Aorta (tissue), 5 donors: Measurements from ENCODE around the gene DIAPH1. TPM values are rescaled to one million over a fixed set of nuclear protein-coding genes. Genes with fewer than 3 reads are reported as not detected.

Experiments used
- ATAC-seq: fragments of 200-7000 bp; cut with Tn5 transposase; one replicate; pipeline ENCODE4 v1.9.1; 2022; ENCODE audit warnings: moderate library complexity; ENCODE audit not compliant: low FRiP score
- DNase-seq, 2 donors: peaks; one replicate each; pipeline ENCODE4 v3.0.0-alpha.2; 2020
- H3K27ac ChIP-seq, 2 donors: one replicate each; pipeline ENCODE4 v1.5.1; 2013; ENCODE audit warnings: low read length in 2 of 2, mild to moderate bottlenecking in 2 of 2, moderate library complexity in 2 of 2, control low read depth in 1 of 2, inconsistent platforms in 1 of 2, low read depth in 1 of 2
- H3K27me3 ChIP-seq, 2 donors: one replicate each; pipeline ENCODE4 v1.6.1; 2013; ENCODE audit warnings: control low read depth in 1 of 2, low read length in 1 of 2, mild to moderate bottlenecking in 1 of 2, moderate library complexity in 1 of 2; ENCODE audit not compliant: insufficient read depth in 2 of 2, control insufficient read depth in 1 of 2
- H3K36me3 ChIP-seq, 2 donors: one replicate each; pipeline ENCODE4 v1.6.1; 2013; ENCODE audit warnings: control low read depth in 1 of 2, low read length in 1 of 2, mild to moderate bottlenecking in 1 of 2; ENCODE audit not compliant: insufficient read depth in 2 of 2, control insufficient read depth in 1 of 2
- H3K4me1 ChIP-seq, 2 donors: one replicate each; pipeline ENCODE4 v1.6.1; 2013; ENCODE audit warnings: low read length in 2 of 2, control low read depth in 1 of 2, mild to moderate bottlenecking in 1 of 2, moderate library complexity in 1 of 2; ENCODE audit not compliant: insufficient read depth in 2 of 2, control insufficient read depth in 1 of 2
- H3K4me3 ChIP-seq, 2 donors: one replicate each; pipeline ENCODE4 v1.5.1; 2013; ENCODE audit warnings: low read length in 2 of 2, control low read depth in 1 of 2, mild to moderate bottlenecking in 1 of 2
- H3K9me3 ChIP-seq: one replicate; pipeline ENCODE4 v1.6.1; 2013; ENCODE audit warnings: mild to moderate bottlenecking, low read length; ENCODE audit not compliant: control insufficient read depth
- WGBS, 2 donors: extraction: QIAGEN DNeasy Blood & Tissue Kit; methylation state at CpG; one replicate each; pipeline ENCODE4 v1.1.7; 2013; 5-methylcytosine and 5-hydroxymethylcytosine counted together
- intact Hi-C, 2 donors: fragments of 100-400 bp; cut with DNase I; formaldehyde crosslinking; loops; one replicate each; pipeline versions ENCODE4 v1.14.2 to v1.15.0; 2022
- polyA plus RNA-seq, 2 donors: library from polyadenylated mRNA; stranded (reverse); fragments of 200-250 nt; gene quantifications; one replicate each; pipeline ENCODE4 v1.2.3, GENCODE V29; 2013
- total RNA-seq, 2 donors: library from RNA; stranded (reverse); fragmentation: NEBNext Ultra II Directional; extraction: Animal tissue kit (Norgen Biotek cat#: 25700); gene quantifications; one replicate each; pipeline ENCODE4 v1.2.1, GENCODE V29; 2021
- donor health status: healthy with polysubstance abuse.
- donor health status: Bipolar disorder and iron deficiency.
- donor health status: DM: no; HTN: no; CAD: no.
- donor health status: DM: no; HTN: no; CAD: no.
- donor health status: DM: yes; HTN: yes; CAD: no.

The DIAPH1 gene
- total and polyA plus RNA-seq, 4 donors = 30.8 to 125 (median 68.8) TPM

DNA sequence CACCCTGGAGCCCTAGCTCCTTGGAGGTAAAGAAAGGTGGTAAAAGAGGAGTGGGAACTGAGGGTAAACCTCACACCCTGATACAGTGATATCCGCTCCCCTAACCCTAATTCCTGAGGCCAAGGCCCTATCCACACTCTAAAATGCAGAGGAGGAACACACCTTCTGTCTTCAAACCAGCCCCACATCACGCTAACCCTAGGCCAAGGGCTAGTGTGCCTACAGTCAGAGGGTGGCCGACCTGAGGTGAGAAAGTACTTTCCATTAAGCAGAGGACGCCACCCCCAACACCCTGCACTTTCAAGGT lies 17.3 kb upstream of the DIAPH1 start:
- Histone ChIP-seq H3K4me1 (no peaks in the 10 kb centered on the region), H3K4me3 (peak overlapping the region; percentile 39 to 83), H3K9me3 (no peaks in the 10 kb centered on the region), H3K27ac (no peak overlapping the region), H3K36me3 (peaks cover 0 to 3% of the 10 kb centered on the region in 2 donors), H3K27me3 (no peaks in the 10 kb centered on the region)
- DNase-seq = no peak
- WGBS, 2 donors = 4 to 5% methylated on average over 4 of the region's 4 CpGs
- intact Hi-C loops = no loop called here
- peak; percentile 1 for ATAC-seq

GRCh38 chr5:141635646-141636045 lies 16.8 kb upstream of the DIAPH1 start:
- Histone ChIP-seq H3K4me1 (no peaks in the 10 kb centered on the region), H3K27me3 (no peaks in the 10 kb centered on the region), H3K36me3 (peaks cover 0 to 3% of the 10 kb centered on the region in 2 donors), H3K27ac (no peak overlapping the region), H3K9me3 (no peaks in the 10 kb centered on the region), H3K4me3 (peak overlapping the region in 1 of 2 donors; percentile 83)
- WGBS, 2 donors = 51 to 53% methylated on average over 7 of the region's 7 CpGs
- intact Hi-C loops = no loop called here
- ATAC-seq (no peak), DNase-seq (no peak)

DNA sequence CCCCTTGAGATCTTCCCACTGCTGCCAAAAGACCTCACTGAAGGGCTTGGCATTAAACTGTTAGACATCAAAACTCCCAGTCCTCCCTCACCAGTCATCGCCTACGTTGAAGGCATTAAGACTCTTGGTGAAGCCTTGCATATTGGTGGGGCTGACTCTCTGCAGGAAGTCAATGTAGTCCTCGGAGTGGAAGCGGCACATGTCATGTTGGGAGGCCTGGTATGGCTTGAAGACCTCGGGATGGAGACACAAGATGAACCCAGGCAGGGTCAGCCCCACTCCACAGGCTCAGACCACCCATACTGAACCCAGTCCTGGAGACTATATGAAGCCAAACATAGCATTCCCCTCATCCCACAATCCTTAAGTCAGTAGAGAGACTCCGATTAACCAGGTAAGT lies 15.9 kb upstream of the DIAPH1 start:
- DNase-seq (no peak), ATAC-seq (no peak)
- WGBS, 2 donors = 84 to 91% methylated on average over 6 of the region's 6 CpGs
- Histone ChIP-seq H3K27me3 (no peaks in the 10 kb centered on the region), H3K4me3 (no peak overlapping the region), H3K36me3 (peaks cover 0 to 6% of the 10 kb centered on the region in 2 donors), H3K27ac (no peak overlapping the region), H3K9me3 (no peaks in the 10 kb centered on the region), H3K4me1 (no peaks in the 10 kb centered on the region)
- intact Hi-C loops = no loop called here

DNA sequence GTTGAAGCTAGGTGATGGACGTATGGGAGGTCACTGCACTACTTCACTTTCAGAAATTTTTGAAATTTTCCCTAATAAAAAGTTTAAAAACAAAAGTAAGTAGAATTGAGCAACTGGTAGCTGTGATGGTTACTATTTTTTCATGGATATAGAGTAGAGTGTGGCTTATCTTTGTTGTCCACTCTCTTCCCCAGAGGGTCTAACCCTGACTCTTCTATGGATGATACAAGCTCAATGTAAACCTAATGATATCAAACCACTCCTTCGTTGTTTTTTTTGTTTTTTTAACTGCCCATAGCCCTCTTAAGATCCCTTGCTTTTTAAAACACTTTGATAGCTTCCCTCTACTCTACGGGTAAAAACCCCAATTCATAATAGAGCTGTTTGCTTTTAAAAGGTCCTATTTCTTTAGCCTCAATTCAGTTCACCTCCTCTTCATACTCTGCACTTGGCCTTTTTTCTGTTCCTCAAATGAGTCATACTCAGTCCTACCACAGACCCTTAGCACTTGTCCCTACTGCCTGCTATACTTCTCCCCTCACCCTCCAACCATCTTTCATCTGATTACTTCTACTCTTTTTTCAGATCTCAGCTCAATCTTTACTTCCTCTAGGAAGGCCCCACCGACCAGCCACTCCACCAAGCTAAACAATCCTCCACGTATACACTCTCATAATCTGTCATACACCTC lies 15.2 kb upstream of the DIAPH1 start:
- Histone ChIP-seq H3K9me3 (no peaks in the 10 kb centered on the region), H3K27me3 (no peaks in the 10 kb centered on the region), H3K4me3 (no peak overlapping the region), H3K36me3 (peaks cover 0 to 8% of the 10 kb centered on the region in 2 donors), H3K27ac (no peak overlapping the region), H3K4me1 (no peaks in the 10 kb centered on the region)
- intact Hi-C loops = no loop called here
- WGBS, 2 donors = 80 to 81% methylated on average over 5 of the region's 5 CpGs
- ATAC-seq = no peak
- no peak for DNase-seq

DNA sequence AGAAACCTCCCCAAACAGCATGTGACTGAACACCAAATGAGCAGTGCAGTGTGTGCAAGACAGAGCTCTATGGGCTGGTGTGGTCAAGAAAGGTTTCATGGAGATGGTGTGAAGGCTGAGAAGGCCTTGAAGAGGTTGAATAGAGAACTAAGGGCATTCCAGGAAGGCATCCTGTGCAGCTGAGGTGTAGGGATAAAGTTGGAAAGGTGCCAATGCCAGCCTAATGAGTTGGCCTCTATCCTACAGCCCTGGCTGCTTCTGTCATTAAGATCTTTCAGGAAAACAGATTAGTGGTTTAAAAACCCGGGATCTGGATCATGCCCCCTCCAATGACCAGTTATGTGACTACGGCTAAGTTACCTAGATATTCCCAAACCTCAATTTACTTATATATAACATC lies 13.8 kb upstream of the DIAPH1 start:
- ATAC-seq = no peak

DNA sequence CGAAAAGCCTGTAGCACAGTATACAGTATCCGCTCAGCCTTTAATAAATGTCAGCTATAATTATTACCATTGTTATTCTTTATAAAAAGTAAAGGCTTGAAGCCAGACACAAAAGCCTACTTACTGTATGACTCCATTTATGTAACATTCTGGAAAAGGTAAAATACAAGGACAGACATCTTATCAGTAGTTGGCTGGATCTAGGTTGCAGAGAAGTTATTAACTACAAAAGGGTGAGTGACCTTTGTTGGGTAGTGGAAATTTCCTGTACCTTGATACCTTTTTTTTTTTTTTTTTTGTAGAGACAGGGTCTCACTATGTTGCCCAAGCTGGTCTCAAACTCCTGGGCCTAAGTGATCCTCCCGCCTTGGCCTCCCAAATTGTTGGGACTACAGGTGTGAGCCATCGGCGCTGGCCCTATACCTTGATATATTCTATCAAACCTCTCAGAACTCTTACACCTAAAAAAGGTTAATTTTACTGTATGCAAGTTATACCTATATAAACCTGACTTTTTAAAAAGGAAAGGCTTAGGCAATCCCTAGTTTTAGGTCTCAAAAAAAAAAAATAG lies 11.9 kb upstream of the DIAPH1 start:
- DNase-seq (no peak), ATAC-seq (no peak)
- intact Hi-C loops = no loop called here
- H3K9me3 ChIP-seq = no peaks in the 10 kb centered on the region
- peaks cover 5 to 16% of the 10 kb centered on the region in 2 donors for H3K36me3 ChIP-seq
- H3K27me3 ChIP-seq = no peaks in the 10 kb centered on the region
- no peak overlapping the region for H3K4me3 ChIP-seq
- no peaks in the 10 kb centered on the region for H3K4me1 ChIP-seq
- H3K27ac ChIP-seq = no peak overlapping the region
- WGBS, 2 donors = 88 to 91% methylated on average over 5 of the region's 5 CpGs

More for the DNA sequence above, 13.8 kb upstream of the DIAPH1 start:
- no peak overlapping the region for H3K27ac ChIP-seq
- H3K27me3 ChIP-seq = no peaks in the 10 kb centered on the region
- WGBS, 2 donors = 92 to 98% methylated on average over 2 of the region's 2 CpGs
- H3K9me3 ChIP-seq = no peaks in the 10 kb centered on the region
- peaks cover 4 to 12% of the 10 kb centered on the region in 2 donors for H3K36me3 ChIP-seq
- no peak for DNase-seq
- no peaks in the 10 kb centered on the region for H3K4me1 ChIP-seq
- intact Hi-C loops = no loop called here
- H3K4me3 ChIP-seq = no peak overlapping the region

- intact Hi-C loops = loop anchor here in 1 of 2 donors (10.0 kb wide), 1 partner anchor 53 kb away; no protein-coding TSS in a partner anchor
- H3K4me3 ChIP-seq = no peak overlapping the region
- no peak overlapping the region for H3K27ac ChIP-seq
- DNase-seq (no peak), ATAC-seq (no peak)
- peaks cover 5 to 18% of the 10 kb centered on the region in 2 donors for H3K36me3 ChIP-seq
- H3K4me1 ChIP-seq = no peaks in the 10 kb centered on the region
- 91 to 92% methylated on average over 6 of the region's 6 CpGs for WGBS, 2 donors
- H3K27me3 ChIP-seq = no peaks in the 10 kb centered on the region
- no peaks in the 10 kb centered on the region for H3K9me3 ChIP-seq
Observed at GRCh38 chr5:141628175-141628788, 9.5 kb upstream of the DIAPH1 start.

GRCh38 chr5:141623611-141624010 lies 4.8 kb upstream of the DIAPH1 start:
- peaks cover 5 to 13% of the 10 kb centered on the region in 2 donors for H3K36me3 ChIP-seq
- ATAC-seq = no peak
- no peaks in the 10 kb centered on the region for H3K4me1 ChIP-seq
- intact Hi-C loops = loop anchor here in 1 of 2 donors (10.0 kb wide), 1 partner anchor 49 kb away; no protein-coding TSS in a partner anchor
- no peaks in the 10 kb centered on the region for H3K27me3 ChIP-seq
- H3K27ac ChIP-seq = no peak overlapping the region
- no peak overlapping the region for H3K4me3 ChIP-seq
- WGBS, 2 donors = 80 to 88% methylated on average over 5 of the region's 5 CpGs
- no peak for DNase-seq
- H3K9me3 ChIP-seq = no peaks in the 10 kb centered on the region

- no peak overlapping the region for H3K27ac ChIP-seq
- no peak overlapping the region for H3K4me3 ChIP-seq
- H3K9me3 ChIP-seq = no peaks in the 10 kb centered on the region
- no peaks in the 10 kb centered on the region for H3K27me3 ChIP-seq
- ATAC-seq (no peak), DNase-seq (no peak)
- H3K4me1 ChIP-seq = no peaks in the 10 kb centered on the region
- intact Hi-C loops = loop anchor here in 1 of 2 donors (10.0 kb wide), 1 partner anchor 48 kb away; no protein-coding TSS in a partner anchor
- peaks cover 5 to 13% of the 10 kb centered on the region in 2 donors for H3K36me3 ChIP-seq
Observed at GRCh38 chr5:141623186-141623585, 4.4 kb upstream of the DIAPH1 start.
